ENCODE data around the gene OSBPL1A. TPM values are rescaled to one million over a fixed set of nuclear protein-coding genes. Genes with fewer than 3 reads are reported as not detected.

OSBPL1A gene
- total and polyA plus RNA-seq, 4 donors: 12.6 to 38.8 (median 26.0) TPM

DNA sequence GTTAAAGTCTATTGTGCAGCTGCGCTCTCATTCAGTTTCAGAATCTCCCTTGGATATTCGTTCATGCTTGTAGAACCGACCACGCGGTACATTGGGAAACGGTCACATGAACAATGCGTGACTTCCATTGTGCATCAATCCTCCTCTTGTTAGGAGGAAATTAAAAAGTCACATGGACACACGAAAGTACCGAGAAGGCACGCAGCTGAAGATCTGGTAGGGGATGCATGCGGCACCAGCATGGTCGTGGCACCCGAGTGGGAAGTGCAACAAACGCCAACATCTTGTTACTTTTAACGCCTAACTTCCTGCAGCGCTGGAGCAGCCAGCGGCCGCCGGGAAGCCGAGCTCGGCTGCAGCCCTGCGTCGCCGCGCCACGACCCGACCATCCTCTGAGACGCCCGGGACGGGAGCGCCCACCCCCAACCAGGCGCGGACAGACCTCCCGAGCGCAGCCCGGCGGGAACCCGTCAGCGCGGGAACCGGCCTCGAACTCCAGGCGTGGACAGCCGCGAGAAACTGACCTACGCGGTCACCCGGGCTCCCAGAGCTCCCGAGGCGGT is 412 bp downstream of the OSBPL1A start:
- H3K4me3 ChIP-seq: peak overlapping the region; percentile 76
- DNase-seq (peak; percentile 72 to 91 (median 90)), ATAC-seq (ENCODE audit: insufficient read depth, low FRiP score) (peak; percentile 28)
- no peaks in the 10 kb centered on the region for H3K9me3 ChIP-seq (ENCODE audit: control insufficient read depth in 4 of 4, insufficient read depth in 3 of 4, low read length in 3 of 4)
- H3K27me3 ChIP-seq (ENCODE audit: control insufficient read depth in 3 of 3, insufficient read depth in 3 of 3, low read length in 2 of 3): no peaks in the 10 kb centered on the region
- TF ChIP-seq, protein P1, sequence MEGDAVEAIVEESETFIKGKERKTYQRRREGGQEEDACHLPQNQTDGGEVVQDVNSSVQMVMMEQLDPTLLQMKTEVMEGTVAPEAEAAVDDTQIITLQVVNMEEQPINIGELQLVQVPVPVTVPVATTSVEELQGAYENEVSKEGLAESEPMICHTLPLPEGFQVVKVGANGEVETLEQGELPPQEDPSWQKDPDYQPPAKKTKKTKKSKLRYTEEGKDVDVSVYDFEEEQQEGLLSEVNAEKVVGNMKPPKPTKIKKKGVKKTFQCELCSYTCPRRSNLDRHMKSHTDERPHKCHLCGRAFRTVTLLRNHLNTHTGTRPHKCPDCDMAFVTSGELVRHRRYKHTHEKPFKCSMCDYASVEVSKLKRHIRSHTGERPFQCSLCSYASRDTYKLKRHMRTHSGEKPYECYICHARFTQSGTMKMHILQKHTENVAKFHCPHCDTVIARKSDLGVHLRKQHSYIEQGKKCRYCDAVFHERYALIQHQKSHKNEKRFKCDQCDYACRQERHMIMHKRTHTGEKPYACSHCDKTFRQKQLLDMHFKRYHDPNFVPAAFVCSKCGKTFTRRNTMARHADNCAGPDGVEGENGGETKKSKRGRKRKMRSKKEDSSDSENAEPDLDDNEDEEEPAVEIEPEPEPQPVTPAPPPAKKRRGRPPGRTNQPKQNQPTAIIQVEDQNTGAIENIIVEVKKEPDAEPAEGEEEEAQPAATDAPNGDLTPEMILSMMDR (IDR thresholded peaks at IDR 0.05; ENCODE audit: control extremely low read depth, extremely low read depth): no peak
- H3K36me3 ChIP-seq (ENCODE audit: control insufficient read depth in 4 of 4, insufficient read depth in 4 of 4, low read length in 4 of 4): no peaks in the 10 kb centered on the region
- H3K4me1 ChIP-seq (ENCODE audit: control insufficient read depth in 5 of 5, insufficient read depth in 5 of 5, low read length in 5 of 5): peaks cover 0 to 22% (median 2%) of the 10 kb centered on the region in 5 donors
- 0% methylated on average over 49 to 50 of the region's 50 CpGs for WGBS, 2 donors
- peak overlapping the region; percentile 48 to 94 for H3K27ac ChIP-seq (ENCODE audit: low read depth in 1 of 2, low read length in 1 of 2)
- peak overlapping the region; percentile 39 to 43 for H3K9ac ChIP-seq (ENCODE audit: insufficient read depth in 1 of 2, low read length in 2 of 2)

DNA sequence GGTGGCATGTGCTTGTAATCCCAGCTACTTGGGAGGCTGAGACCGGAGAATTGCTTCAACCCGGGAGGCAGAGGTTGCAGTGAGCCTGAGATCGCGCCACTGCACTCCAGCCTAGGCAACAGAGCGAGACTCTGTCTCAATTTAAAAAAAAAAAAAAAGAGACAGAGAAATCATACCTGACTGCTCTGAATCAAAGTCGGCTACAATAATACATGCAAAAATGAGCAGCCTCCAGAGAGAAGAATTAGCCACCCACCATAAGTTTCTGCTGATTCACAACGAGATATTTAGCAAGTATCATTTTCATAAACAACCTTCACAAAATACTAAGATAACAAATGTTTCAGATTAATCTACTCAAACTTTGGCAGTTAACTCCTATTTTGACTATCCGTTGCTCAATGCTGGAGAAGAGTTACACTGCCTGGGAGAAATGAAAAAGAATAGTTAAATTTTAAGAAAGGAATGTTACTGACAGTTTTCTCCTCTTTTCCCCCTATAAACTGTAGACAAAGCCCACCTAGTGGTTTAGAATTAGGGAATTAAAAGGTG is 1.5 kb downstream of the OSBPL1A start:
- peaks cover 0 to 22% (median 2%) of the 10 kb centered on the region in 5 donors for H3K4me1 ChIP-seq (ENCODE audit: control insufficient read depth in 5 of 5, insufficient read depth in 5 of 5, low read length in 5 of 5)
- ATAC-seq (ENCODE audit: insufficient read depth, low FRiP score): no peak
- H3K27ac ChIP-seq (ENCODE audit: low read depth in 1 of 2, low read length in 1 of 2): no peak overlapping the region
- H3K36me3 ChIP-seq (ENCODE audit: control insufficient read depth in 4 of 4, insufficient read depth in 4 of 4, low read length in 4 of 4): no peaks in the 10 kb centered on the region
- peak in 1 of 3 donors; percentile 32 for DNase-seq
- H3K9me3 ChIP-seq (ENCODE audit: control insufficient read depth in 4 of 4, insufficient read depth in 3 of 4, low read length in 3 of 4): no peaks in the 10 kb centered on the region
- H3K9ac ChIP-seq (ENCODE audit: insufficient read depth in 1 of 2, low read length in 2 of 2): no peak overlapping the region
- H3K27me3 ChIP-seq (ENCODE audit: control insufficient read depth in 3 of 3, insufficient read depth in 3 of 3, low read length in 2 of 3): no peaks in the 10 kb centered on the region
- WGBS, 2 donors: 69 to 83% methylated on average over 8 of the region's 8 CpGs
- no peak overlapping the region for H3K4me3 ChIP-seq
- TF ChIP-seq, protein P1 (IDR thresholded peaks at IDR 0.05; ENCODE audit: control extremely low read depth, extremely low read depth): no peak

DNA sequence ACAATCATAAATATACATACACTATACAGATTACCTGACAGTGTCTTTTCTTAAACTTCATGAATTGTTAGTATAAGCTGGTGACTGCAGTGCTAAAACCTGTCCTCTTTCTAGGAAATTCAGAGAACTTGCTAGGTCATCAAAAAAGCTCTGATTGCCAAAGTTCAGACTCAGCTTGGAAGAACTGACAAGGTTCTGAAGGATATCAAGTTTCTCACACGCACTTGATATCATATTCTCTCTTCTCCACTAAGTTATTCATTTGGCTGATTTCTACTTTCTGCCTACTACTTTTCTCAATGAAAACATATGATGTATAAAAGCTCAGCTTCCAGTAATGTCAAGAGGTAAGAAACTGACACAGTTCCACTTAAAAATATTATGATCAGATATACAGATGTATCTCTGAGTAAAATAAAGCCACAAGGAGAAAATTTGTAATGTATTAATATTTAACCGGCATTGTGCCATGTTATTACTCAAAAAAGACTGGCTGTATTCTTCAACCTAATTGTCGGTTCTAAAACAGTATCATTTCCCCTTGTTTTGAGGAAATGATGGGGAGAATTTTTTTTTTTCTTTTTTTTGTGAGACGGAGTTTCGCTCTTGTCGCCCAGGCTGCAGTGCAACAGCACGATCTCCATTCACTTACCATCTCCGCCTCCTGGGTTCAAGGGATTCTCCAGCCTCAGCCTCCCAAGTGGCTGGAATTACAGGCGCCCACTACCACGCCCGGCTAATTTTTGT is 2.4 kb downstream of the OSBPL1A start:
- H3K4me3 ChIP-seq: no peak overlapping the region
- H3K4me1 ChIP-seq (ENCODE audit: control insufficient read depth in 5 of 5, insufficient read depth in 5 of 5, low read length in 5 of 5): peaks cover 0 to 22% (median 2%) of the 10 kb centered on the region in 5 donors
- TF ChIP-seq, protein P1 (IDR thresholded peaks at IDR 0.05; ENCODE audit: control extremely low read depth, extremely low read depth): no peak
- H3K36me3 ChIP-seq (ENCODE audit: control insufficient read depth in 4 of 4, insufficient read depth in 4 of 4, low read length in 4 of 4): no peaks in the 10 kb centered on the region
- no peaks in the 10 kb centered on the region for H3K9me3 ChIP-seq (ENCODE audit: control insufficient read depth in 4 of 4, insufficient read depth in 3 of 4, low read length in 3 of 4)
- no peak overlapping the region for H3K27ac ChIP-seq (ENCODE audit: low read depth in 1 of 2, low read length in 1 of 2)
- DNase-seq (no peak), ATAC-seq (ENCODE audit: insufficient read depth, low FRiP score) (no peak)
- H3K9ac ChIP-seq (ENCODE audit: insufficient read depth in 1 of 2, low read length in 2 of 2): no peak overlapping the region
- H3K27me3 ChIP-seq (ENCODE audit: control insufficient read depth in 3 of 3, insufficient read depth in 3 of 3, low read length in 2 of 3): no peaks in the 10 kb centered on the region
- WGBS, 2 donors: 48 to 72% methylated on average over 11 of the region's 11 CpGs

All from lung (tissue), 12 donors.